ENCODE data around the gene SLC41A2. TPM values are rescaled to one million over a fixed set of nuclear protein-coding genes. Genes with fewer than 3 reads are reported as not detected.

The SLC41A2 gene
- total and polyA plus RNA-seq, 9 of the 15 experiments (the other 6 are each of a cell fraction or from before 2014, with no cell fraction given) = 0.01 to 0.89 (median 0.16) TPM; not detected in 1

DNA sequence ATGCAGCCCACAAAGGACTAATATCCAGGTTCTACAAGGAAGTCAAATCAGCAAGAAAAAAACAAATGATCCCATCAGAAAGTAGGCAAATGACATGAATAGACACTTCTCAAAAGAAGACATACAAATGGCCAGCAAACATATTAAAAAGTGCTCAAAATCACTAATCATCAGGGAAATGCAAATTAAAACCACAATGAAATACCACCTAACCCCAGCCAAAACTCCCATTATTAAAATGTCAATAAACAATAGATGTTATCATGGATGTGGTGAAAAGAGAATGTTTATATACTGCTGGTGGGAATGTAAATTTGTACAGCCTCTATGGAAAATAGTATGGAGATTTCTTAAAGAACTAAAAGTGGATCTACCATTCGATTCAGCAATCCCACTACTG is 25.0 kb downstream of the SLC41A2 start:
- in situ Hi-C loops (cut with MboI) = no loop called here
- Histone ChIP-seq H3K9me1 (ENCODE audit: control insufficient read depth, insufficient read depth, low read length) (no peaks in the 10 kb centered on the region), H2AFZ (ENCODE audit: low read depth, low read length) (no peak overlapping the region), H3K9me3 (replicated peaks; ENCODE audit: control insufficient read depth, insufficient read depth, low read depth, low read length) (no peaks in the 10 kb centered on the region), H3K79me2 (ENCODE audit: control insufficient read depth, insufficient read depth, low read length) (no peaks in the 10 kb centered on the region), H3K27me3 (ENCODE audit: control insufficient read depth in 2 of 2, insufficient read depth in 2 of 2, low read length in 2 of 2) (peaks cover 0 to 4% of the 10 kb centered on the region in 2 experiments; a peak in 2 of 5 replicates), H4K20me1 (replicated peaks; ENCODE audit: control insufficient read depth, insufficient read depth, low read length) (no peaks in the 10 kb centered on the region), H3K4me1 (replicated peaks in 1 of 2; ENCODE audit: control insufficient read depth in 2 of 2, insufficient read depth in 2 of 2, low read length in 2 of 2) (no peaks in the 10 kb centered on the region), H3K36me3 (ENCODE audit: control insufficient read depth, insufficient read depth, low read length) (no peaks in the 10 kb centered on the region), H3K4me2 (ENCODE audit: insufficient read depth, low read length) (no peak overlapping the region), H3K9ac (ENCODE audit: insufficient read depth in 1 of 2, low read depth in 2 of 2, low read length in 2 of 2) (no peak overlapping the region), H3K4me3 (no peak overlapping the region), H3K27ac (ENCODE audit: extremely low read depth, low read depth, low read length) (no peak overlapping the region)
- TF ChIP-seq ZNF3 (CRISPR knock-in tag; IDR thresholded peaks at IDR 0.05) (no peak), NFRKB (IDR thresholded peaks at IDR 0.05; ENCODE audit: low read depth) (no peak), GATAD2A (IDR thresholded peaks at IDR 0.05) (no peak), KLF13 (tag; IDR thresholded peaks at IDR 0.05; ENCODE audit: borderline replicate concordance, low read depth) (no peak), MED1 (CRISPR knock-in tag; IDR thresholded peaks at IDR 0.05; ENCODE audit: borderline replicate concordance) (no peak), HDAC3 (IDR thresholded peaks at IDR 0.05; ENCODE audit: borderline replicate concordance, partially characterized antibody) (no peak), RBM17 (IDR thresholded peaks at IDR 0.05; ENCODE audit: borderline replicate concordance, low read depth, low read length) (no peak), E2F3 (CRISPR knock-in tag; IDR thresholded peaks at IDR 0.05) (no peak), TAF7 (tag; IDR thresholded peaks at IDR 0.05) (no peak), ZNF184 (CRISPR knock-in tag; IDR thresholded peaks at IDR 0.05) (no peak), TAF1 (IDR thresholded peaks at IDR 0.05; ENCODE audit: control insufficient read depth, extremely low read depth, insufficient read depth, low read length, severe bottlenecking) (no peak), KAT8 (IDR thresholded peaks at IDR 0.05; ENCODE audit: low read depth) (no peak), FOXK1 (CRISPR knock-in tag; IDR thresholded peaks at IDR 0.05; ENCODE audit: borderline replicate concordance) (no peak), XRCC3 (IDR thresholded peaks at IDR 0.05) (no peak), ETV6 (IDR thresholded peaks at IDR 0.05; ENCODE audit: borderline replicate concordance in 1 of 2, low read depth in 2 of 2, low read length in 1 of 2) (no peak), ETV6 (CRISPR knock-in tag; IDR thresholded peaks at IDR 0.05; ENCODE audit: borderline replicate concordance) (no peak)
- TF ChIP-seq, protein P1, sequence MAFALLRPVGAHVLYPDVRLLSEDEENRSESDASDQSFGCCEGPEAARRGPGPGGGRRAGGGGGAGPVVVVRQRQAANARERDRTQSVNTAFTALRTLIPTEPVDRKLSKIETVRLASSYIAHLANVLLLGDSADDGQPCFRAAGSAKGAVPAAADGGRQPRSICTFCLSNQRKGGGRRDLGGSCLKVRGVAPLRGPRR (CRISPR knock-in tag; IDR thresholded peaks at IDR 0.05) = no peak
- WGBS (ENCODE audit: insufficient coverage, low coverage, missing lambda C conversion rate) = 0% methylated on average over 1 of the region's 1 CpG
- FAIRE-seq (no peak), DNase-seq (ENCODE audit: extremely low read depth in 1 of 4, low spot score in 3 of 4) (no peak), ATAC-seq (no peak)
- intact Hi-C loops (cut with micrococcal nuclease) = no loop called here
- no TSS peak for BruUV-seq (replicated peaks)
- POLR2A ChIA-PET = no interaction called here
- CTCF ChIA-PET (ENCODE audit: low intra/inter-chr PET ratio) = no interaction called here

Data from K562 (cell line).